OCI-LY7 (cell line): ENCODE measurements around the gene S100A4.

Source experiments
- CTCF ChIP-seq: fragments of 200-600 bp; sonication (generic); conservative IDR thresholded peaks from 2 replicates; pipeline ENCODE4 v1.5.1; 2014; ENCODE audit warnings: mild to moderate bottlenecking, antibody characterized with exemption, low read length, moderate library complexity, mixed read lengths
- EZH2phosphoT487 ChIP-seq: fragments of 200-600 bp; sonication (generic); IDR thresholded peaks from 2 replicates; pipeline ENCODE4 v1.6.1; 2018; ENCODE audit warnings: low read depth, borderline replicate concordance, mild to moderate bottlenecking, mixed run types, antibody characterized with exemption, low read length, moderate library complexity, mixed read lengths

DNA sequence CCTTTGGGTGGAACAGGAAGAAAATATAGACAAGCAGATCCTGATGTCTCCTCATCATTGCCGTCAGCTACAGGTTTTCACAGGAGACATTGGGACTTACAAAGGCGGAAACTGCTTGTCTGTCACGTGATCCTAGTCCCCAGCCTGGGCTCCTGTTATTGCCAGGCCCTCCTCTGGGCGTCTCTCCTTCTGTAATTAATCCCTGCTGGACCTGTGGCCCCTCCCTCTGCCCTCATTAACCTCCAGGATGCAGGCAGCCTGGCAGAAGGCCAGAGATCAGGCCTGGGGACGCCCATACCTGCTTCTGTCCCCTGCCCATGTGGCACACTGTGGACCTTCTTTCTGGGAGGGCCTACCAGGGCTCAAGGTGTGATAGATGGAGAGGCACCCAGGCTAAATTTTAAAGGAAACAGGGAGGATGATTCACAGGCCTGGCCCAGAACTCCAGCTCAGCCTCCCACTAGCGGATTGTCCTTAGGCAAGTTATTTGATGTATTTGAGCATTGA, 7.2 kb downstream of the S100A4 start:
- no peak for TF ChIP-seq CTCF
- no peak for TF ChIP-seq EZH2phosphoT487
